Neural progenitor cell (in vitro differentiated cells): ENCODE results near the gene TAS2R60.

Experiments
- CTCF ChIP-seq: fragments of 200-600 bp; sonication (generic); IDR thresholded peaks from 2 replicates; pipeline ENCODE4 v1.5.1; 2017; ENCODE audit warnings: antibody characterized with exemption, mild to moderate bottlenecking
- EZH2 ChIP-seq: fragments of 200-600 bp; sonication (generic); IDR thresholded peaks from 2 replicates; pipeline ENCODE4 v1.6.1; 2017; ENCODE audit warnings: antibody characterized with exemption, mild to moderate bottlenecking, moderate library complexity
- EZH2phosphoT487 ChIP-seq: fragments of 200-600 bp; sonication (generic); IDR thresholded peaks from 2 replicates; pipeline ENCODE4 v1.6.1; 2017; ENCODE audit warnings: antibody characterized with exemption

GRCh38 chr7:143463556-143463955 is 20.3 kb downstream of the TAS2R60 start:
- TF ChIP-seq CTCF, result no peak
- no peak for TF ChIP-seq EZH2
- no peak for TF ChIP-seq EZH2phosphoT487
